Cardiac septum (tissue), 1 donor: ENCODE measurements around the gene METRNL. TPM values are rescaled to one million over a fixed set of nuclear protein-coding genes. Genes with fewer than 3 reads are reported as not detected.
A peak's percentile ranks its signal among the peaks of the same experiment; 100 is the strongest.
"Not testable (repeated sequence)": the region's sequence is repeated elsewhere in the genome, so short reads cannot be mapped to it uniquely, and the experiment has no call there.

ENCODE experiments used
- DNase-seq: peaks from one replicate; pipeline ENCODE4 v3.0.0-alpha.2; 2020; ENCODE audit warnings: low spot score
- intact Hi-C: fragments of 100-400 bp; cut with DNase I; formaldehyde crosslinking; loops from one replicate; pipeline ENCODE4 v1.14.0; 2022
- total RNA-seq: library from RNA; stranded (reverse); fragmentation: NEBNext Ultra II Directional; extraction: Animal tissue kit (Norgen Biotek cat#: 25700); gene quantifications from one replicate; pipeline ENCODE4 v1.2.1, GENCODE V29; 2021
- donor health status: DM: no; HTN: no; CAD: no.

Gene METRNL
- total RNA-seq, 1 donor from 2014 or later = 104 TPM

DNA sequence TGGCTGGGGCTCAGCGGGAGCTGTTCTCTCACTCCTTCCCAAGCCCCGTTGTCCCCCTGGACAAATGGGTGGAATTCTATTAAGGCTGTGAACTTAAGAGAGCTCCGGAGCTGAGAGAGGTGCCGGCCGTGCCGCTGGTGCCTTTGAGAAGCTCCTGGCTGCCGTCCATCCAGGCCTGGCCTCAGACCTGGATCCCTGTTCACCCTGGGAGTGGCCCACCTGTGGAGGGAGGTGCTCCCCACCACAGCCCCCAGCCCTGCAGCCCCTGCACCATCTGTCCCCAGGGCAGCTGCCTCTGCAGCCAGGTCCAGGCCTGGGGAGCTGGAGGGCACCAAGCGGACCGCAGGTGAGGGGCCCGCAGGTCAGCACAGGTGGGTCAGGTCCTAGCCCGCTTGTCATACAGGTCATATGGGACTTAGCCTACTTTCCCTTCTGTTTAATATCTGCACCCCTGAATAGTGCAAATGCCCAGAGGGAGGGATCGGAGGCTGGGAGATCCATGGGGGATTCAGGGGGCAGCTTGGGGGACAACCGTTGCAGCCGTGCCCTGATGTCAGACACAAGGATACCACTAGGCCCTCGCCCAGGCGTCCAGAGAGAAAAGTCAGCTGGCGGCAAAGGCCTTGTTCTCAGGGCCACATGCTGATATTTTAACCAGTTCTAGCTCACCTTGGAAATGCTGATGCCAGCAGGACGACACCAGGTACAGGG is 15.2 kb upstream of the METRNL start:
- peak; percentile 57 for DNase-seq
- intact Hi-C loops = no loop called here

DNA sequence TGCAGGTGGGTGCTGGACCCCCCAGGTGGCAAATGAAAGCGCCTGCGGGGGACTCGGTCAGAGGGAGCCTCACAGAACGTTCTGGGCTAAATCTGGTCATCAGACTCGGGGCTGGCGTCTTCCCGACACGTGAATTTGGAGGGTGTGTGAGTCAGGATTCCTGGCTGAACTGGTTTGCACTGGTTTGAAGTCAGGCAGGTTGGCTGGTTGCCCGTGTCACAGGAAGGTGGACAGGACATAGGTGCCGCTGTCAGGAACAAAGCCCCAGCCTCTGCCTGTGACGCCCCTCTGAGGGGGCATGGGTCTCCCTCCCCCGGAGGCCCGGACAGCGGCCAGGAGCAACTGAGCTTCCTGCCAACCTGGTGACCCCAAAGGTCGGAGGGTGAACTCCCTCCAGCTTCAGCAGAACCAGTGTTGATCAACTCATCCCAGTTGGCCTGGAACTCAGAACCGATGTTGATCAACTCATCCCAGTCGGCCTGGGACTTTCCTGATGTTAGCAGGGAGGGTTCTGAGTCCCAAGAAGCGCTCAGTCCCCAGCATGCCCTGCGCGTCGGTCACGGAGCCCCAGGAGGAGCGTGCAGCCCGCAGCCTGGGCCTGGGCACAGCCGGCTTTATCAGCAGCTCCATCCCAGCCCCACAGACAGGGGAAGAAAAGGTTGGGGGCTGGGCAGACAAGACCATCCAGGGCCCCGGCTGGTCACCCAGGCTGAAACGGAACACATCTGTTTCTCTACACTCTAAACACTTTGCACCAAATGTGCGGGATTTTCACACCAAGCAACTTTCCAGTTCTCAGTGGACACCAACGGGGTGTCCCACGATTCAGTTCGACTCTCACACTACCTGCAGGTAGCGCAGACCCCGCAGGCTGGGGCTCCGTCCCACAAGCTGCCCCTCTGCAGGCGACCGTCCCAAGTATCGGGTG is 14.4 kb upstream of the METRNL start:
- intact Hi-C loops = no loop called here

DNA sequence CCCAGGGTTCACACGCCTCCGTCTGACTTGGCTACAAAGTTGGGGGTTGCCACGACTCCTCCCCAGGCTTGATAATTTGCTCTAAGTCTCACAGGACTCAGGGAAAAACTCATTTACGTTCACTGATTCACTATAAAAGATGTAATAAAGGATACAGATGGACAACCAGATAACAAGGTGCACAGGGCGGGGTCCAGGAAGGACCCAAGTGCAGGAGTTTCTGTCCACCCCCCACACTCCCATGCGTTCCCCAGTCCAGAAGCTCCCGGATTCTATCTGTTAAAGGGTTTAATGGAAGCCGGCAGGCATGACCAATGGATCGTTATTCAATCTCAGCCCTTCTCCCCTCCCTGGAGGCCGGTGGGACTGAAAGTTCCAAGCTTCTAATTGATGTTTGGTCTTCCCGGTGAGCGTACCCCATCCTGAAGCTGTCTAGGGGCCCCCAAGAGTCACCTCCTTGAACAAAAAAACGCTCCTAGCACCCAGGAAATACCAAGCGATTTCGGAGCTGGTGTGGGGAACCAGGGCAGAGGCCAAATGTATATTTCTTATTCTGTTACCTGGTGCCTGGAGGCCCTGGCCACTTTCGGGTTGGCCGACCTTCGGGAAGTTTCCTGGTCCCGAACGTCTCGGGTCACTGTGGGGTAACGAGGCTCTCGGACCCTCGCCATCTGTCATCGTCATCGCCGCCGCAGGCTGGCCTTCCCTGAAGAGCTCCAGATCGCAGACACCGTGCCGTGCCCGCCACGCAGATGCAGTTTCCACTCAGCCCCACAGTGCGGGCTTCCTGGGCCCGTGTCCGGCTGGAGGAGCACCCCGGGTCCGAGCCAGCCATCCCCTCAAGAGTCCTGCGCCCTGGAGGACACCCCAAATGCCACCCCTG is 13.5 kb upstream of the METRNL start:
- intact Hi-C loops = no loop called here
- peak; percentile 44 for DNase-seq

More for the DNA sequence above, 14.4 kb upstream of the METRNL start:
- peak; percentile 75 for DNase-seq

DNA sequence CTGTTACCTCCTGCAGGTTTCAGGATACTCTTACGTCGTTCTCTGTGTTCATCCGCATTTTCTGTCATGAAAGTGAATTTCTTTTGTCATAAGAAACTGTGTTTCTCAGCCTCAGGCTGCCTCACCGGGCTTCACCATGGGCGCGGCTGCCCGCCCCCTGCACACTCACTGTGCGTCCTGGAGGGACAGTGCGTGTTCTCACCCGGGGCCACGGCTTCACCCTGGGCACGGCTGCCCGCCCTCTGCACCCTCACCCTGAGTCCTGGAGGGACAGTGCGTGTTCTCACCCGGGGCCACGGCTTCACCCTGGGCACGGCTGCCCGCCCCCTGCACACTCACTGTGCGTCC is 12.9 kb upstream of the METRNL start:
- intact Hi-C loops, DNase-seq: not testable (repeated sequence)

DNA sequence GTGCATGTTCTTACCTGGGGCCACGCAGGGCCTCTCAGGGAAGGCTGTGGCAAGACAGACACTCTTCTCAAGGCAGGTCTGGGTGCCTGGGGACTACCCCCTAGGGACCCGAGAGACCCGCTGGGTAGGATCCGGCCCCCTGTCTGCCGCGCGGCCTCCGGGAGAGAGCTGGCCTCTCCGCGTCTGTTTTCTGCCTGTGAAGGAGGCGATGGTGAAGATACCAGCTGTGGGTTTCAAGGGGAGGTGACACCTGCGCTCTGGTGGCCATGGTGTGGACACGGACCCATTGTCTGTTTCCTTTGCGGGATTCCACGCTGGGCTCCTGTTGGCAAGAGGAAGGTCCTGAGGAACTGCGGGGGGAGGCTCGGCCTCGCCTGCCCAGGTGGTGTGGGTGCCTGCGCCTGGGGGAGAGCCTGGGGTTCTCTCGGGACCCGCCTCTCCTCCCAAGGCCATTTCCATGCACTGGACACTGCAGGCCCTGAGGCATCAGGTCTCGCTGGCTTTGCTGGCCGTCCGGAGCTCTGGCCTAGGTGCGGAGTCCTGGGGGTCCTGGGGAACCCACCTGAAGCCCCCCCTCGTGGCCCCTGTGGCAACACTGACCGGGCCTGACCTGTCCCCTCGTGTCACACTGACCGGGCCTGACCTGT is 12.2 kb upstream of the METRNL start:
- DNase-seq = peak; percentile 60
- intact Hi-C loops = no loop called here

DNA sequence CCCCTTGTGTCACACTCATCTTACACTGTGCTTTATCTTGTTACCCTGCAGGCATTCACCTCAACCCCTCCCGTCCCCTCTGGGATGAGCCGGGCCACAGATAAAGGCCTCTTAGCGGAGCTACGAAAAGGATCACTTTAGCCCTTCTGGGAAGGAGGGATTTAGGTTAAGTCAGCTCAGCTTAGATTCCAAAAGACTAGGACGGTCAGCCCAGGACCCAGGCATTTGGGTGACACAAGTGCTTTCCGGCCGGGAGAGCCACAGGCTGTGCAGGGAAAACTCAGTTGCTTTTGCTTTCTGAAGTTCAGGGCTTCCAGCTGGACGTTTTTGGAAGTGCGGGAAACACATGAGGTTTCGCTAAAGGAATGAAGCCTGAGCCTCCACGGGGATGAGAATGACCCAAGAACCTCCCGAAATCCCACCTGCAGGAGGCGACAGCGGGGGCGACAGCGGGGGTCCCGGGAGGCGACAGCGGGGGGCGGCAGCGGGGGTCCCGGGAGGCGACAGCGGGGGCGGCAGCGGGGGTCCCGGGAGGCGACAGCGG is 11.6 kb upstream of the METRNL start:
- intact Hi-C loops = no loop called here
- DNase-seq = no peak

DNA sequence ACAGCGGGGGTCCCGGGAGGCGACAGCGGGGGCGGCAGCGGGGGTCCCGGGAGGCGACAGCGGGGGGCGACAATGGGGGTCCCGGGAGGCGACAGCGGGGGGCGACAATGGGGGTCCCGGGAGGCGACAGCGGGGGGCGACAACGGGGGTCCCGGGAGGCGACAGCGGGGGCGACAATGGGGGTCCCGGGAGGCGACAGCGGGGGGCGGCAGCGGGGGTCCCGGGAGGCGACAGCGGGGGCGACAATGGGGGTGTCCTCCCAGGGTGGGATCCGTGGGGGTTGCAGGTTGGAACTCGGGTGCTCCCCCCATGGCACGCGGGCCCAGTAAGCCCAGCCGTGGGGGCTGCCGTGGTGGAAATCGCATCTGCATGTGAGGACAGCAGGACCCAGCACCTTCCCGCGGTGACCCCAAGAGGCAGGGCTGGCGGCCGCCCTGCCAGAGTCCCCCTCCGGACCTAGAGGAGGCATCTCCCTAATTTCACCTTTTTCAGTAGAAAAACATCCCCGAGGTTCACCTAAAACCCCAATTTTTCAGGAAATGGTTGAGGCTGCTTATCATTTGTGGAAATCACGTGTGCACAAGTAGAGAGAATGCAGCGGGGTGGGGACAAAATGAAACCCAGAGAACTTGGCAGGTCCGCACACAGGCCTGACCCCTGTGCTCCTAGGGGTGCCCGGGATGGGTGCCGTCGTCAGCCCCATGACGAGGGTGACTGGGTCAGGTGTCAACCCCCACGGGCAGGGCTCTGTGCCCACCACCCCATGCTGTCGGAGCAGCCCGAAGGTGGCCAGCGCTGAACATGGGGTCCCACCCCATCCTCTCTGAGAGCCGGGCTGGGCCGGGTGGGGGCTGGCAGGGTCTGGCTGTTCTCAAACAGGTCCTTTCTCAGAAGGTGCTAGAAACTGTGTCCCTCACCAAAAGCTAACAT is 10.5 kb upstream of the METRNL start:
- DNase-seq = no peak
- intact Hi-C loops = no loop called here

DNA sequence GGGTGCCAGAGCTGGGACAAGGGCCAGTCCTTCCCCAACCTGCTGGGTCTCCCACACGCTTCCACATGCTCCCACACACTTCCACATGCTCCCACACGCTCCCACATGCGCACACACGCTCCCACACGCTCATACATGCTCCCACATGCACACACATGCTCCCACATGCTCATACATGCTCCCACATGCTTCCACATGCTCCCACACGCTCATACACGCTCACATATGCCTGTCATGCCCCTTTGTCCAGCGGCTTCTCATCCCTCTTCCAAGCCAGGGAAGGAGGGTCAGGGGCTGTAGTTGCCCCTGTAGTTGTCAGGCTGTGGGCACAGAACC is 9.9 kb upstream of the METRNL start:
- intact Hi-C loops = no loop called here
- no peak for DNase-seq

DNA sequence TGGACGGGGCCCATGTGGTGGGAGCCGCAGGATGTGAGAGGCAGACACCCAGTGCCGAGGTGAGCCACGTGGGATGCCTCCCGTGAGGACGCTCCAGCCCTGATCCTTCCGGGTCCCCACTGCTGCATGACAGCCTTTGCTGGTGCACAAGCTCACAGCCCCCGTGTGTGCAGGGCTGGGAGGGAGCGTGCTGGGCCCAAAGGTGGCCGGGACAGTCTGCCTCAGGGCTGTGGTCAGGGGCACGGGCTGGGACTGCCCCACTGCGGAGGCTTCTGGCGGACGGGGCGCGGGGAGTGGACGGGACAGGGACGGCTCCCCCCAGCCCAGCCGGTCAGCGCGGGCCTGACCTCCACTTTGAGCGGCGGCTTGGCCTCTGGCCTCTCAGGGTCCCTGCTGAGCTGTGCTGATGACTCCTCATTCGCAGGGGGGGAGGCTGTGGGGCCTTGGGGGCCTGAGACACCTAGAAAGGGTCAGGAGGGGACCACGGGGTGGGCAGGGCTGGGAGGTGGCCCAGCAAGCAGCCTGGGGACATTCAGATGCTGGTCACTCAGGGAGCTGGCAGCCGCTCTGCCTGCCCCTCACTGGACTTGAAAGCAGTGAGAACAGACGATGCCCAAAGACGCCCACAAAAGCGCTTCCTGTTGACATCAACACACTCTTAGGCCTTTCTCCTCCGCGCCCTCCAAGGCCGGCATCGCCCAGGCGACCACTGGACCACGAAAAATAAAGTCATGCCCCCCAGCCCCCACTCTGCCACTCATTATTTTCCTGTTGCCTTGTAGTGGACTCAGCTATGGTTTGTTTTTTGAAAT is 9.3 kb upstream of the METRNL start:
- DNase-seq = no peak
- intact Hi-C loops = no loop called here

DNA sequence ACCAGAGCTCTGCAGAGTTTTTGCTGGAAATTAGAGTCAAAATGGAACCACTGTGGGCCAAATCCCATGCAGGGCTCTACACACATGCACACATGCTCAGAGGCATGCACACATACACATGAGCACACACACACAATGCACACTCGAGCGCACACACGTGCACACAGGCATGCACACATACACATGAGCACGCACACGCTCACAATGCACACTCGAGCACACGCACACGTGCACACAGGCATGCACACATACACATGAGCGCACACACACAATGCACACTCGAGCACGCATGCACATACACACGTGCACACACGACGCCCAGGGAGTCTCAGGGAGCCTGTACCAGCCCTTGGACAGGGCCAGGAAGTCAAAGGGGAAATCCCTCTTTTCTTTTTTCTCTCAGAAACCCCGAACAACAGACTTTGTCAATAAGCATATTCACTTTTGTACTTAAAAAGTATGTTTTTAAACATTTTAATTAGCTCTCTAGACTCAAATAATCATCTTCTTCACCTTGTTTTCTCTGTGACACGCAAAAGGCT is 8.5 kb upstream of the METRNL start:
- intact Hi-C loops = no loop called here
- DNase-seq = no peak

DNA sequence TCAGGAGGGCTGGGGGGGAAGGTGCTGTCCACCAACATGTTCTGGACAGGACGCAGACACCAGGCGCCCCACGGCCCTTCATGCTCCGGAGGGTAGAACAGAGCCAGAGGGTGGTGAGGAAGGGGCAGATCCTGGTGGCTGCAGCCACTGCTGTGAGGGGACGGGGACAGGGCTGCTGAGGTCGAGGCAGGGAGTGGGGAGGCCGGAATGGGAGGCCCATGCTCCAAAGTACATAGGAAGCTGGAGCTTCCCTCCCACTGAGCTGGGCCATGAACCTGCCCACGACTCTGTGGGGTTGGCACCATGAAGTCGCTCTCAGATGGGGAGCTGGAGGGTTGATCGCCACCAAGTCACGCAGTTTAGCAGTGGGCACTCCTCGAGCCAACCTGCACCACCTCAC is 8.0 kb upstream of the METRNL start:
- no peak for DNase-seq
- intact Hi-C loops = no loop called here

DNA sequence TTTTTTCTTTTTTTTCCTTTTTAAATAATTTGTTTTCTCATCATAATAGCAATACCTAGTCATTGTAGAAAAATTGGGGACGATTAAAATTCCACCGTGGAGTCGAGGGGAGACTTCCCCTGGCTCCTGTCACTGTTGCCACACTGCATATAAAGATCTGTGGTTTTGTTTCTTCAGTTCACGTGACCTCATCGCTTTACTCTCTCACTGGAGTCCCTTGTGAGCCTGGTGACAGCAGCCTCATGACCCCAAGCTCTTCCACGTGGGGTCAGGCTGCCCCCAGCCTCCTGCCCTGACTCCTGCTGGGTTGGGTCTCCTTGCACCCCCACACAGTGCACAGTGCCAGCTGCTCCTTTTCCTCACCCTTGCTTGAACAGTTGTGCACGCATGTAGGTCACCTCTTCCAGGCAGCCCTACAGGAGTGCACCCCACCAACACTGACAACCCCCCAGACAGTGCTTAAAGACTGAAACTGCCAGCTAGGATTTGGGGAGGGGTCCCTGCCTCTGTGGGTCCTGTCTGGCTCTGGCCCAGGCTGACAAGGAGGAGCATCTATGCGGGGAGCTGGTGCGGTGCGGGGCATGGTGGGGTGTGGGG is 7.3 kb upstream of the METRNL start:
- intact Hi-C loops = no loop called here
- no peak for DNase-seq

DNA sequence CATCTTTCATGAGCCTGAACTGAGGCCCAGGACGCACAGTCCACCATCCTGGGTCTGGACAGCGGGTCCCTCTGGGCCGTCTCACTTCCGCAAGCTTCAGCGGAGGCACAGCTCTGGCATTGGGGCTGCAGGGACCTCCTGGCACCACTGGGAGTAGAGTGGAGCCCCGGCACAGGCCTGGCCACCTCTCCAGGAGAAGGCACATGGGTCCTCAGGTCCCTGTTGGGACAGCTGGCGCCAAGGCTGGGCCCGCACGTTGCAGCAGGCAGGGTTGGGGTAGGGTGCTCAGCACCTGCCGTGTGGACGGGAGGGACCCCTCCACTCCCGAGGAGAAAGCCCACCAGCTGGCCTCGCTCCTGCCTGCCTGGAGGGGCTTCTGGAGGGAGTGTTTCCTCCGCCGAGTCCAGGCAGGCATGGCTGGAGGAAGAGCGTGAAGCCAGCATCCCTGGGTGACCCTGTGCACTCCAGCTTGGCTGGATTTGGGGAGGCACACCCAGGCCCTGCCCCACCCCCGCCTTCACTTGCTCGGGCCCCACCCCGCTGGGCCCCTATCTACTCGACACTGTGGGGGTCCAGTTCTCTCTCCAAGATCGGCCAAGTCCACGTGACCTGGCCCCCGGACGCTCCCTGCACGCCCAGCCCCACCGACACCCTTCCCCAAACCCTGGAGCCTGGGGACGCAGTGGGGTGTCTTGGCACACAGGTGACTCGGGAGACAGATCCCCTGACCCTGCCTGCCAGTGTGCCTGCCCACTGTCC is 6.6 kb upstream of the METRNL start:
- no peak for DNase-seq
- intact Hi-C loops = no loop called here

DNA sequence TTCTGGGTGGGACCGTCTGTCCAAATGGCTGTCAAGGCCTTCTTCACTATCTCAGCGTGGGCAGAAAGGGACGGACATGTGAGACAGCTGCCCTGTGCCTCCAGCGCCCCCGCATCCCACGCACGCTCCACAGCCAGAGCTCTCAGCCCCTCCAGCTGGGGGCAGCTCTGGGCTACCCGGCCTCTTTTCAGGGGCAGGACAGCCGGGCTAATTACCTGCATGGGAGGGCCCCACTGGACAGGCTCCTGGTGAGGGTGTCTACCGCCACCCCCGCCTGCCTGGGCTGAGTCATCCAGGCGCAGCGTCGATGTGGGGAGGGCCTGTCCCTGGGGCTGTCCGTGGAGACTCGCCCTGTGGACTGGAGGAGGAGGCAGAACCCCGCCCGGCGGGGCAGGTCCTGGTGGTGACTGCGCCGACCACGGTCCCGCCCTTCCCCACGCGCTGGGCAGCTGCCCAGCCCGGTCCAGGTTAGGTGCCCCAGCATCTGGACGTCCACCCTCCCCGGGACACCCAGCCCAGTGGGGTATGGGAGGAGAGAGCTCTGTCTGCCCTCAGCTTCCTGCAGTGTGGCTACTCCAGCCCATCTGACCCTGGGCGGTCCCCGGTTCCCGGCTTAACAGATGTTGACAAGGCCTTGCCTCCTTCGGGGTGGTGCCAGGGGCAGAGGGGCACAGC is 5.9 kb upstream of the METRNL start:
- intact Hi-C loops = no loop called here
- DNase-seq = no peak

DNA sequence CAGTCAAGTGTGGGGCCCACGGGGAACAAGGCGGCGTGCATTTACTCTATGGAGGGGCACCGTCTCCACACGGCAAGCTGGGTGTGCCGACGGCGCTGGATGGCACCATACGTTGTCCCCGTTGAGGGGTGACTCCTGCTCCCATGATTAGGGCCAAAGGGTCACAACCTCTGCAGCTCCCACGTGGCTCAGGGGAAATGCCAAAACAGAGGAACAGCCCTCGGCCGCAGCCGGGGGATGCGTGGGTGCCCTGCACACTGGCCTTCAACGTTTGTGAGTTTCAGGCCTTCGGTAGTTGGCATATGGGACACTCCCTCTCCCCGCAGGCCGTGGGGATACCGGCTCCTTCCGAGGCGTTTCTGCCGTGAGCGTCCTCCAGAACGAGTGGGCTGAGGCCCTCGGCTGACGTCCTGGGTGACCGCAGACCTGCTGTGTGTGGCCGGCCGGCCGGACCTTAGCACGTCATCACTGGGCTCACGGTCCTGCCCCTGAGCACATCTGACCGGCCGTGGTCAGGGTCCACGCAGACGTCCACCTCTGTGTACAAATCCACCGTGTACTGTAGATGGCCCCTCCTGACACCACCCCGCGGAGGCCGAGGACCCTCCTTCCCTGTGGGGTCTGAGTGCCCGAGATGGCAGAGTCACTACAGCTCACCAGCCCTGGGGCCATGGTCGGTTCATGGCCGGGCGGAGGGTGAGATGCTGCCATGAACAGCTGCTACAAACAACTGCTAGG is 4.8 kb upstream of the METRNL start:
- DNase-seq = no peak
- intact Hi-C loops = no loop called here
